AG20443 (cell line): ENCODE measurements around the gene ACAN.
"Not testable (repeated sequence)": the region's sequence is repeated elsewhere in the genome, so short reads cannot be mapped to it uniquely, and the experiment has no call there.

Experiments used
- DNase-seq: peaks from one replicate; pipeline ENCODE4 v3.0.0; 2012; ENCODE audit warnings: low spot score, mixed read lengths

Gene ACAN

DNA sequence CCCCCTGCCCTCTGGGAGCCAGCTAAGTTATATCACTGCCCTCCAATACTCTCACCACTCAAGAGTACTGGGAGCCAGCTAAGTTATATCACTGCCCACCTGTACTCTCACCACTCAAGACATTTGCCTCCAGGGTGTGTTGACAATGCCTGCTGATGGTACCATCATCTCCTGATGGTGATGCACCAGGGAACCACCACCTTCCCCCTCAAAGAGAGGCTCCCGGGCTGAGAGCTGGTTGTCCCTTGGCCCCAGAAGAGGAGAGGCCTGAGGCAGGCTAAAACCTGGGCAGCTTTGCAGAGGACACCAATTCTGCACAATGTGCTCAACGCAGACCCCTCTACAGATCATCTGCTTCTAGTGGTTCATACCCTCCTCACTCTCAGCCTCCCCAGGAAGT, 99.6 kb downstream of the ACAN start:
- no peak for DNase-seq

DNA sequence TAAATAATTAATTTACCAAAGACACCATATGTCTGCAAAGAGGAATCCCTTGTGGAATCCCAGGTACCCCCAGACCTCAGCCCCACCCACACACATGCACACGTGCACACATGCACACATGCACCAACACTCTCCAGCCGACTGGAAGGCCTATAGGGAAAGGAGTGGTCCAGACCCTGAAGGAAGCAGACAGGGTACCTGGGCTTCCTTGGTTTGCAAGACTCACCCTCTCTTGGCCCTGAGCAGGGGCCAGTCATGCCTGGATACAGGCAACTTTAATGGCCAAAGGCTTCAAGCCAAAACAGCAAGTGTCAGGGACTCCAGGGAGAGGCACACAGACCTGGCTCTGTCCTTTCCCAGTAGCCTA, 101.0 kb downstream of the ACAN start:
- DNase-seq, result no peak

DNA sequence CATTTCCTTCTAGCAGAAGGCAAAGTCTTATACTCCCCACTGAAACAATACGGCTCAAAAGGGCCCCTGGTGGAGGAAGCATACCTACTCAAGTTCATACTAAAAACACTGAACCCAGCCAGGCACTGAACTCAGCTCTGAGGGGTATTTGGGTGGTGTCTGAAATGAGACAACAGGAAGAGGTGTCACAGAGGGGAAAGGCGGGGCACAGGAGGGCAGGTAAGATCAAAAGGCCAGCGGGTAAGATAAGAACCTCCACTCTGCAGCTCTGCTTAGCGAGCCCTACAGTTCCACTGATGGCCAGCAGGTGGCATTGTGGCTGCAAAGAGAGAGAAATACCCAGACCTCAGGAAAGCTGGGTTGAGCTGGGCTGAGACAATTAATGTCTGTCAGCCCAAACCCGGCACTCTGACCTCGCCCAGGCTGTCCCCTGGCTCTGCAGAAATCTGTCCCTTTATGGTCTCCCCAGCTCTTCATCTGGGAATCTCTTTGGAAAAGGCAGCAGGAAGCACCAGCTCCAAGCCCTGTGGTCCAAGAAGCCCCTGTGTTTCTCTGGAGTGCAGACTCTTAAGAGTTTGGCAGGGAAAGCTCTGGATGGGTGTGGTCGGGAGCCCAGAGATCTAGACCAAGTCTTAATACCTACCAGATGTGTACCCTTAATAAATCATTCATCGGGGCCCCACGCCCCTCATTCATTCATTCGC, 101.5 kb downstream of the ACAN start:
- peak; percentile 85 for DNase-seq

DNA sequence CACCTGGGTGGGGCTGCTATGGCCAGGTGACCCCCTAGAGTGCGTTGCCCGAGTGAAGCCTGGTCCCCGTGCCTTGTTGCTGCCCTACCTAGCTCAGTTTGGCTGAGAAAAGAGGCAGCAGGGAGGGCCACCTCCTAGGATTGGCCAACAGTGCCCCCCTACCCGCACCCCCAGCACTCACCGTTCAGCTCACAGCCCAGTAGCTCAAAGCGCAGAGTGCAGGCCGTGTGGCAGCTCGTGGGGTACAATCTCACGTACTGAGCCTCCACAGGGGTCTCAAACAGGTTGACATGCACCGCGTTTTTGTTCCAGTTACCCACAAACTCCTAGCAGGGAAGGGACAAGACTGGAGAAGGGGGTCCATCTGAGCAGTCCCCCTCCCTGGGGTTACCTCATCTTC, 102.3 kb downstream of the ACAN start:
- DNase-seq, result no peak

DNA sequence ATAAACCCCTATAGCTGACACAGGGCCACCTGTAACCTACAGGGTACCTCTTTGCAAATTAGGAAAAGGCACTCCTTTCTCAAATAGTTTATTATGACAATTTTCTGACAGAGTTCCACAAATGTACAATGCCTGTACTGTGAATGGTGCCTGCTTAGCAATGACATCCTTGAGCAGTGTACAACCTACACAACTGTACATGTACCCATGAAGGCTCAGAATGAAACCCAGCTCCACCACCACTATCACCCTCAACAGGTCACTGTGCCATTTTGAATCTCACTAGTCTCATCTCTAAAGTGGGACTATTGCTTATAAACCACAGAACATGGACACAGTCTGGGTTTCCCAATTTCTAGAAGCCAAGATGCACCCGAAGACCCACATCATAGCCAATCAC, 102.9 kb downstream of the ACAN start:
- DNase-seq, result no peak

DNA sequence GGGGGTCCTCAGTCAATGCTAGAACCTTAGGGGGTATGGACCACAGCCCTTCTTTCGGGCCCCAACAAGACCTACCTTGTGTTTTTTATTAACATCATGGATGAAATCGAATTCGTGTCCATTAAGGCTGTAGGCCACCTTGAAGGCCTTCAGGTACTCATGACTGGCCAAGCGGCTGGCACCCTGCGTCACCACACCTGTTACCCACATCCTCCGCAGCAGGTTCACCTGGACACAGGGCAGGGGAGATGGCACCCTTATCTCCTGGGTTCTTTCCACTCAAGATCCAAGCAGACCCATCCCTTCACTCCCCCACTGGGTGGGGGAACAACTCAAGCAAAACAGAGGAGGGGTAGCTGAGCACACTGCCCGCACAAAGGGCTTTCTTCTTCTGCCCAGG, 103.3 kb downstream of the ACAN start:
- no peak for DNase-seq

DNA sequence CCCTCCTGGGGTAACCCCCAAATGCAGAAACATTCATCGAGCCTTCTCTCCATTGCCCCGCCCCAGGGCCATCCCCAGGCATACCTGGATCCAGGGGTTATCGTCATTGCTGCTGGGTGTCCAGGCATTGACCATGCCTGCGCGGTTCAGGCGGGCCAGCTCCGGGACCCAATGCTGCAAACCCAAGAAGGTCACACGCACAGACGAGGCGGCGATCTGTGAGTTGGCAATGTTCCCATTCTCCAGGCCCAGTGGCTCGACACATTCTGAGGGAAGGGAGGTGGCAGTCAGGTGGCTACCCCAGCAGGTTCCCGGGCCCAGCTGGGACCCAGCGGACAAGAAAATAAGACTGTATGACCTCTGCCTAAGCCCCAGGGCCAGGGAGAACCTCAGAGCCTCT, 103.9 kb downstream of the ACAN start:
- peak; percentile 2 for DNase-seq

DNA sequence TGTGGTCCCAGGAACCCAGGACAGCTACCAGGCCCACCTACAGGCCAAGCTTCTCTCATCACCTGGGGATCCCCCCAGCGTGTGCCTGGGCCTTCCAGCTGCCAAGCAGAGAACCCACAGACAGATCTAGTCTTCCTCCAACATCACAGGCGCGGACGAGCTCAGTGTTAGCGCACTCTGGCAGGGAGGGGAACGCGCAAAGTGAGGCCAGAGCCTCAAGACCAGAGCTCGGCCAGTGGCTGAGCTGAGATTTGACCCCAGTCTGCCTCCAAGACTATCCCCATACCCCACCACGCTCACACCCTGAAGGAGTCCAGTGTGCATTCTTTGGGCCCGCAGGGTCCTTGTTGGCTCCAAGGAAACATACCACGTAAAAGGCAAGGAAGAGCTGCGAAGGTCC, 104.9 kb downstream of the ACAN start:
- DNase-seq, result peak; percentile 0

DNA sequence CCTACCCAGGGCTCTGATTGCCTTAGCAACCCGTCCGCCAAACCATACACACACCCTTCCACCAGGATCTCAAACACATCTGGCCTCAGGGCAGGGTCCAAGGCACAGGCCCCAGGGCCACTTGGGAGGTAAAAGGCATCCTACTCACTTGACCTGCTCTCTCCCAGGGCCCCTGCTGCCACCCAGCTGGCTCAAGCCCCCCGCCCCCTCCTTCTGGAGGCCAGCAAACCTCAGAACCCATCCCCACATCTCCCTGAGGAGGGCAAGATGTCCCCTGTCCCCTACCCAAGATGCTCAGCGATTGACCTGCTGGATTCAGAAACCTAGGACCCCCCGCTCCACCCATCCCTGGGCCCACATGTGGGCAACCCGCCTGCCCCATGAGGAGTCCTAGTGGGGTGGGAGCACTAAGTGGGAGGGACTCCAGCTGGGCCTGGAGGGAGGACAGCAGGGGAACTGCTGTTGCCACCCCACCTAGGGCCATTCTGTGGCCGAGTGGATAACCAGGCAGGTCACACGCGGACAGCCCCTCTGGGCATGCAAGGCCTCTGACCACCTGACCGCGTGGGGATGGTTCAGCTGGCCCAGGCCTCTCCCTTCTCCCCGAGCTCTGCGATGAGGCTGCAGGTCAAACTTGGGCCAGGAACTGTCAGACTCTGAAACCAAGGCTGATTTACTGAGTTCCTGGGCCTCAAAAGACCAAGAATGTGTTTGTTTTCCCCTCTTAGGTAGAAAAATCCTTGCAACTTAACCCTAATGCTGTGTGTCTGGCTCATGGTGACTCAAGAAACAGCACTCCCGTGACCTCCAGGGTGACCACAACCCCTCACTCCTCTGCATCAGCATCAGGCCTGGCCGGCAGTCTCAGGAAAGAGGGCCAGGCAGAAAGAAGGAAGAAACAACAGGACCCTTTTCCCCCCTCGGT, 105.7 kb downstream of the ACAN start:
- DNase-seq, result peak; percentile 4

DNA sequence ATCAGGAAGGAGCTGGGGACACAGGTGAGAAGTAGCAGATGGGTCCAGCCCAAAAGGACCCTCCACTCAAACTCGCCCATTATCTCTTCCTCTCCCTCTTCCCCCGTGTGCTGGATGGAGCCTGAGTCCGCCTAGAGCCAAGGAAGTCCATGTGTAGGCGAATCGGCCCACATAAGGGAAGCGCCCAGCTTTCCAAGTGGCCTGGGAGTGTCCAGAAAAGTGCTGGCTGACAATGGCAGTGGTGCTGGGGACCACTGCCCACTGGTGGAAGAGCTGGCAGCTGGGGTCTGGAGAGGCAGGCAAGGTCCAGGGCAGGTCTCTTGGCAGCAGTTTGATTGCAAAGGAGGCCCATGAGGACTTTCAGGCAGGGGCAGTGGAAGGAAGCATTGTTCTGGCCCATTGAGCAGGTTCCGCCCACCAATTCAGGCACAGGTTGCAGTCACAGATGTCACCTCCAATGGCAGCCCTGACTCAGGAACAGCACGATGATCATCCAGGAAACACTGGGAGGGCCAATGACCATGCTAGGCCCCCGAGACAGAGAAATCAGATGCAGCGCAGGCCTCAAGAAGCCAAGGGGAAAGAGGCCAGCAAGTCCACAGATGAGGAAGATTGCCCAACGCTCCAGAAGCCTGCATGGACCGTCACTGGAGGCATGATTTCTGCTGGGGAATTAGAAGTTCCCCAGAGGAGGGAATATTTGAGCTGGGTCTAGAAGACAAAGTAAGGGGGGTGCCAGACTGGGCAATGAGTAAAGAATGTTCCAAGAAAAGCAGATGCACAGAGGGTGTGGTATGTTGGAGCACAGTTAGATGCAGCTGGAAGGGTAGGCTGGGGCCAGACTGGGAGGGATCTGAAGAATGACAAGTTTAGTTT, 107.0 kb downstream of the ACAN start:
- DNase-seq, result peak; percentile 21

DNA sequence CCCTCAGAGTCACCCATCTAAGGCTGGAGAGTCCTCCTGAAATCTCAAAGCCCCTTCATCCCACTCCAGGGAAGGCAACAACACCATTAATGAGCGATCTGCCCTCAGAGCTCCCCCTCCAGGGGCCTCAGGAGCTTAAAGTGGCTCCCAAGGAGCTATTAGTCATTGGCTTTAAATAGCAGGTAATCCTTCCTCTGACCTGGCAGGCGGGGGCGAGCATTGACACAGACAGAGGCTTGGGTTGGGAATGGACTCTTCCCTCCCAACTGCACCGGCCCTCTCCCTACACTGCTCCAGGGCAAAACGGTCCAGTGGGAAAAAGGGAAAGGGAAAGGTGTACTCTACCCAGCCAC, 108.5 kb downstream of the ACAN start:
- peak; percentile 22 for DNase-seq

DNA sequence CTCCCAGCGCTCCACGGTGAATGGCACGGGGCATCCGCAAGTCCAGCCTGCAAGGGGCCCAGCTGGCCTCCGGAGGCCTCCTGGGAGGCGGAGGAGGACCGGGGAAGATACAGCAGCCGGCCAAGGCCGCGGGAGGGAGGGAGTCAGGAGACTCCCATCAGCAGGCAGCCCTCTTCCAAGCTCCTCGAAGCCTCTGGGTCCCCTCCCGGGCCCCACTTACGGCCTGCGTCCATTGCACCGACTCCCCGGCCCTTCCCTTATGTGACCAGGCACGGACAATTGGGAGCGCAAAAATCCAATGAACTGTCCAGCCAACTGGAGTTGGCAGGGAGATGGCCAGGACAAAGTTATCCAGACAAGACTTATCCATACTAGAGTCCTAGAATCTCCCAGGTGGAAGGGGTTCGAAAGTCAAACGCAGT, 109.3 kb downstream of the ACAN start:
- peak; percentile 58 for DNase-seq

DNA sequence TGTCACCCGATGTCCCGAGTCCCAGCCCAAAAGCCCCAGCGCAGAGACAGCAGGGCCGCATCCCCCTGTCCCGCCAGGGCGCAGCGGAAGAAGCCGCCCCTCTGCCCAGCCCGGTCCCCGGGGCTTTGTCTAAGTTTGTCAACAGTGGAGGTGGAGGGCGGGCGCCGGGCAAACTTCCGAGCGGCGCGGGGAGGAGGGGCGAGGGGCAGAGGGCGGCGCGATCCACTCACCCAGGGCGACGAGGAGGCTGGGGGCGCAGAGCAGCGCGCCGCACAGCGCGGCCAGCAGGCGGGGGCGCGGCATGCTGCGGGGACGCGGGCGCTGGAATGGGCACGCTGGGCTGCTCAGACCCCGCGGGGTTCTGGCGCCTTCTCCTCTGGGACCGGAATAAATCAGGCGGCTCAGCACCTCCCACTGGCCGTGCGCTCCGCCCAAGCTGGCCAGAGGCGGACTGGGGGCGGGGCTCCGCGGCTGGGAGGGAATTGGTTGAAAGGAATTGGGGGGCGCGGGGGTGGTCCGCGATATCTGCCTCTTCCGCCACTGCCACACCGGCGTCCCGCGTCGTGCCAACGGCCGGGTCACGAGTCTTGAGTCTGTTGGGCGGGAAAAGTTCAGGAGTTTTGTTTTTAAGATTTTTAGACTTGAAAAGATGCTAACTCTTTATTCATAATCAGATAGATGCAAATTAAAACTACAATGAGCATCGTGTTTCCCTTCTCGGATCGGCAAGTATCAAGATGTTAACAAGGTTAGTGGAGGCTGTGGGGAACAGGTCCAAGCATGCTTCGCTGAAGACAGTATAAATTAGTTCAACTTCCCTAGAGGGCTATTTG, 110.0 kb downstream of the ACAN start, which contains the start of gene MFGE8:
TSS of gene MFGE8 (minus strand) at position 363 of the 833 bp plus-strand sequence. CDS start at position 303, 60 bp downstream.
- DNase-seq, result peak; percentile 86

DNA sequence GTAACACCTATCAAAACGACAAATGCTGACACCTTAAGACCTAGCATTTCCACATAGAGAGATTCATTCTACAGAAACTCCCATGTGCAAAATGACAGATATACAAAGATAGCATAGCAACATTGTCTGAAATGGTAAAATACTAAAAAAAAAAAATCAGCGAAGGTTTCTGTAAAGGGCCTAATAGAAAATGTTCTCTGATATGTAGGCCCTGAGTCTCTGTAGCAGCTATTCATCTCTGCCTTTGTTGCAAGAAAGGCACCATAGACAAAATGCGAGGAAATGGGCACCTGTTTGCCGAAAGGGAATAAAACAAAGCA, 110.6 kb downstream of the ACAN start:
- DNase-seq, result no peak

DNA sequence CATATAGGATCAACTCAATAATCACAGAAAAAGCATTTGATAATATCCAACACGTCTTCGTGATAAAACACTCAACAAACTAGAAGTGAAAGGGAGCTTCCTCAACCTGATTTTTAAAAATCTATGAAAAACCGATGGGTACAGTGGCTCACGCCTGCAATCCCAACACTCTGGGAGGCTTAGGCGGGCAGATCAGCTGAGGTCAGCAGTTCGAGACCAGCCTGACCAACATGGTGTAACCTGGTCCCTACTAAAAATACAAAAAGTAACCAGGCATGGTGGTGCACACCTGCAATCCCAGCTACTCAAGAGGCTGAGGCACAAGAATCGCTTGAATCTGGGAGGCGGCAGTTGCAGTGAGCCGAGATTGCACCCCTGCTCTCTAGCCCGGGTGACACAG, 112.1 kb downstream of the ACAN start:
- DNase-seq, result no peak

DNA sequence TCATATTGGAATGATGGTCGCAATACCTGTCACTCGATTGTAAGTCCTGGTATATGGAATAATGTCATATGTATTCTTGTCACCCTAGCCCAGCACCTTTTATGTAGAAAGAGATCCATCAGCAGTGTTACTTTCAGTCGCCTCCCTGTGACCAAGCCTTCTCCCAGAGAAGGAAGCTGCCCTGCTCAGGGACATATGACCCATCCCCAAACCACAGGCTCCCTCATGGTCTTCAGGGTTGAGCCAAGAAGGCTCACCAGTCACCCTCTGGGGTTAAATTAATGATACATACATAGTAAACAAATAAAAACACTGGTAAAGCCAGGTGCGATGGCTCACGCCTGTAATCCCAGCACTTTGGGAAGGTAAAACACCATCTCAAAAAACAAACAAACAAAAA, 114.5 kb downstream of the ACAN start:
- DNase-seq, result no peak

DNA sequence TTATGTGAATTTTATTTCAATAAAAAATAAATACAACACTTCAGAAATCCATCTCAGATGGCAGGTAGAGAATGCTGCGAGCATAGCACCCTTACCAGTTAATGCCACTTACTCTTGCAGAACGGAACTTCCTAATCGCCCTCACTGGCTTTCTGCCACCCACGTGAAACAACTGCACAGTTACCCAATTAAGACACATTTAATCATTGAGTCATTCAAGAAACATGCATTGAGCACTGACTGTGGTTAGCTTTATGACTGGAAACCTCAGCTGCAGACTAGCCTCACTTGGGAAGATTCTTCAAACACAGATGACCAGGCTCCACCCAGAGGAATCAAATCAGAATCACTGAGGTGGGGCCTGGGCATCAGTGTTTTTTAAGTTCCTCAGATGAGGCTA, 115.5 kb downstream of the ACAN start:
- DNase-seq, result peak; percentile 89

DNA sequence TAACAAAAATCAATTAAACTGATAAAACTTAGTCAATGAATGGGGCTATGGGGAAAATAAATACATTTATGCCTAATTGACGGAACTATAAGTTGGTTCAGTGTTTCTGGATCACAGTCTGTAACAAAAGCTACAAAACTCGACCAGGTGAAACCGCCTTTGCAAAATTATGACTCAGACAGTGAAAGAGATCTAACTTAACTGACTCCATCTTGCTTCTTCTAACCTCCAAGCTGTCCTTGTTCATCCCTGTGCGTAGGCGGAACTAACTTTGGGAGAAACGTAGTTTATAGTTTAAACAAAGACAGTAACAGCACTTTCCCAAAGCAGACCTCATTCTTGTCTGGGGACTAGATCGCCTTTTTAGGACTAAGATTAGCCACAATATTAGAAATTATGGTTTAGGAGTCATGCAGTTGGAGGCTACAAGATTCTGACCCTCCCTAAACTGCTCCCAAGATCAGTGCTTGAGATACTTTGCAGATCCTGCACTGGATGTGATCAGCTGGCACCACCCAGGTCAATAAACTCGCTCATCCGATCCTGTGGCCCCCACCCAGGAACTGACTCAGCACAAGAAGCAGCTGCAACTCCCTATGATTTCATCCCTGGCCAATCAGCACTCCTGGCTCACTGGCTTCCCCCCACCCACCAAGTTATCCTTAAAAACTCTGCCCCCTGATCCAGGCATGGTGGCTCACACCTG, 117.1 kb downstream of the ACAN start:
- DNase-seq, result no peak

DNA sequence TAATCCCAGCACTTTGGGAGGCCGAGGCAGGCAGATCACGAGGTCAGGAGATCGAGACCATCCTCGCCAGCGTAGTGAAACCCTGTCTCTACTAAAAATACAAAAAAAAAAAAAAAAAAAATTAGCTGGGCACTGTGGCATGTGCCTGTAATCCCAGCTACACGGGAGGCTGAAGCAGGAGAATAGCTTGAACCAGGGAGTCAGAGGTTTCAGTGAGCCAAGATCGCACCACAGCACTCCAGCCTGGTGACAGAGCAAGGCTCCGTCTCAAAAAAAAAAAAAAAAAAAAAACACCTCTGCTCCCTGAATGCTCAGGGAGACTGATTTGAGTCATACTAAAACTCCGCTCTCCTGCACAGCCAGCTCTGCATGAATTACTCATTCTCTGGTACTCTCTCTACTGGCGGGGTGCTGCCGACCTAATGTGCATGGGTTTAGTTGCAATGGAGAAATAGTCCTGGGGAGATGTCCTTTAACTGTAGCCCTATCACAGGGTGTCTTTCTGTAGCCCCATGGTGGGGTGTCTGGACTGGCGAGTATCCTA, 117.7 kb downstream of the ACAN start:
- DNase-seq, result not testable (repeated sequence)
